A673 (cell line): ENCODE results near the gene KLC3.

ENCODE experiments used
- EZH2 ChIP-seq: fragments of 200-600 bp; sonication (generic); IDR thresholded peaks from 2 replicates; pipeline ENCODE4 v1.6.1; 2017; ENCODE audit warnings: borderline replicate concordance, low read depth, mild to moderate bottlenecking, mixed read lengths, antibody characterized with exemption, low read length; ENCODE audit not compliant: poor library complexity, severe bottlenecking
- TF ChIP-seq, protein P1 (sequence below): fragments of 300-800, 200-600 bp; sonication (generic); conservative IDR thresholded peaks from 2 replicates; pipeline ENCODE4 v1.5.1; 2017; ENCODE audit warnings: low read depth, mild to moderate bottlenecking, antibody characterized with exemption, low read length, moderate library complexity, mixed read lengths

DNA sequence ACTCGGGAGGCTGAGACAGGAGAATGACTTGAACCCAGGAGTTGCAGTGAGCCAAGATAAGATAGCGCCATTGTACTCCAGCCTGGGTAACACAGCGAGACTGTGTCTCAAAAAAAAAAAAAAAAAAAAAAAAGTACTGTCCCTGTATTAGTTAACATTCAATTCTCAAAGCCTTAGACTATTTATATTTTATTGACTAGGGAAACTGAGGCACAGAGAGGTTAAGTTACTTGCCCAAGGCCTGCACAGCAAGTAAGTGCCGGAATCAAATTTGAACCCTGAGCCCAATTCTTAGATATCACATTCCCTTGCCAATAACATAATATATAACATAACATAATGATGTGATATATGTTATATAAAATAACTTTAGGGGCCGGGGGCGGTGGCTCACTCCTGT is 921 bp upstream of the KLC3 start:
- TF ChIP-seq EZH2, result no peak
- TF ChIP-seq, protein P1, sequence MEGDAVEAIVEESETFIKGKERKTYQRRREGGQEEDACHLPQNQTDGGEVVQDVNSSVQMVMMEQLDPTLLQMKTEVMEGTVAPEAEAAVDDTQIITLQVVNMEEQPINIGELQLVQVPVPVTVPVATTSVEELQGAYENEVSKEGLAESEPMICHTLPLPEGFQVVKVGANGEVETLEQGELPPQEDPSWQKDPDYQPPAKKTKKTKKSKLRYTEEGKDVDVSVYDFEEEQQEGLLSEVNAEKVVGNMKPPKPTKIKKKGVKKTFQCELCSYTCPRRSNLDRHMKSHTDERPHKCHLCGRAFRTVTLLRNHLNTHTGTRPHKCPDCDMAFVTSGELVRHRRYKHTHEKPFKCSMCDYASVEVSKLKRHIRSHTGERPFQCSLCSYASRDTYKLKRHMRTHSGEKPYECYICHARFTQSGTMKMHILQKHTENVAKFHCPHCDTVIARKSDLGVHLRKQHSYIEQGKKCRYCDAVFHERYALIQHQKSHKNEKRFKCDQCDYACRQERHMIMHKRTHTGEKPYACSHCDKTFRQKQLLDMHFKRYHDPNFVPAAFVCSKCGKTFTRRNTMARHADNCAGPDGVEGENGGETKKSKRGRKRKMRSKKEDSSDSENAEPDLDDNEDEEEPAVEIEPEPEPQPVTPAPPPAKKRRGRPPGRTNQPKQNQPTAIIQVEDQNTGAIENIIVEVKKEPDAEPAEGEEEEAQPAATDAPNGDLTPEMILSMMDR, result no peak
